Measurements from ENCODE around the gene SMIM10L2A. TPM values are rescaled to one million over a fixed set of nuclear protein-coding genes. Genes with fewer than 3 reads are reported as not detected.
"Not testable (repeated sequence)": the region's sequence is repeated elsewhere in the genome, so short reads cannot be mapped to it uniquely, and the experiment has no call there.

SMIM10L2A gene
- total RNA-seq, 2 experiments from 2014 or later: 0.56 to 0.60 TPM

DNA sequence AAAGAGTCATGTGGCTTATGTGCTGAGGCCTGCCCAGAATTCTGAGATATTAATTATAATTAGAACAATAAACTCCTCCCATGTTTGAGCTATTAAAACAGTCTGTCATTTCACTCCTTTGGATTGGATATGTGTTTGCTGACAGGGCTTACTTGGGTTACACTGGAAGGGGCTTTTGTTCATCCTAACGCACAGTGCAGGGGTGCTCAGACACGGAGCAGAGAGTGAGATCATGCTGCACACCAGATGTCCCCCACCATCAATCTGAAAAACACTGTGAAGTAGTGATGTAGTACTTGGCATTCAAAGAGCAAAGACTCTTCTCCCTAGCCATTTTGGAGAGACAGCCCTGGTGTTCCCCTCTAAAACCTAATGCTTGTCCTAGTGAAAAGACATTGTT lies 24.1 kb upstream of the SMIM10L2A start:
- no peak overlapping the region for H3K27ac Mint-ChIP-seq
- H3K4me1 Mint-ChIP-seq: peaks cover 8% of the 10 kb centered on the region
- CTCF ChIA-PET: no interaction called here
- no peaks in the 10 kb centered on the region for H3K9me3 Mint-ChIP-seq
- no peak for DNase-seq
- H3K27me3 Mint-ChIP-seq: no peaks in the 10 kb centered on the region
- POLR2A ChIA-PET: no interaction called here
- H3K36me3 Mint-ChIP-seq (ENCODE audit: low read depth): peaks cover 2% of the 10 kb centered on the region
- H3K4me3 Mint-ChIP-seq: no peak overlapping the region

DNA sequence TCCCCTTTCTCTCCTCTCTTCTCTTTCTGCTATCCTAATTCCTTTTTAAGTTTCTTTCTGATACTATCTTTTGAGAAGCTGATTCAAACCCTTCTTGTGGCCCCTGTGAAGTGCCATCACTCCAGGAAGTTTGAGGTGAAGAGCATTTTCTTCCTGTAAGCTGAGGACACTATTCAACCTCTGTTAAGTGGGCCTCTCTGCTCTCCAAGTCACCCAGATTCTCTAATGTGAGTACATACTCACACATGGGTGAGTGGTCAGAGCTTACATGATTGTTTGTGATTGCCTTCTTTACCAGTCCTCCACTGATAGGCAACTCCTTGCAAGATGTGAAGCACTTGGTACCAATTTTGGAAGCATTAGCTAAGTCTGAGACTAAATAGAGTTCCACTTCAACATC lies 18.4 kb upstream of the SMIM10L2A start:
- Mint-ChIP-seq H3K4me3 (peak overlapping the region; percentile 52), H3K27ac (peak overlapping the region; percentile 89)

DNA sequence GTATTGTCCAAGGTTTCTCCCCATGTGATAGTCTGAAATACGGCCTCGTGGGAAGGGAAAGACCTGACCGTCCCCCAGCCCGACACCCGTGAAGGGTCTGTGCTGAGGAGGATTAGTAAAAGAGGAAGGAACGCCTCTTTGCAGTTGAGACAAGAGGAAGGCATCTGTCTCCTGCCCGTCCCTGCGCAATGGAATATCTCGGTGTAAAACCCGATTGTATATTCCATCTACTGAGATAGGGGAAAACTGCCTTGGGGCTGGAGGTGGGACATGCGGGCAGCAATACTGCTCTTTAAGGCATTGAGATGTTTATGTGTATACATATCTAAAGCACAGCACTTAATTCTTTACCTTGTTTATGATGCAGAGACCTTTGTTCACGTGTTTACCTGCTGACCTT lies 15.3 kb upstream of the SMIM10L2A start:
- H3K4me3 Mint-ChIP-seq; DNase-seq; H3K36me3 Mint-ChIP-seq (ENCODE audit: low read depth); H3K27me3 Mint-ChIP-seq; CTCF ChIA-PET; POLR2A ChIA-PET; H3K27ac Mint-ChIP-seq; H3K9me3 Mint-ChIP-seq: not testable (repeated sequence)
- peaks cover 25% of the 10 kb centered on the region for H3K4me1 Mint-ChIP-seq

More for the DNA sequence above, 18.4 kb upstream of the SMIM10L2A start:
- CTCF ChIA-PET: interaction anchor here (0.9 kb wide), 1 partner anchor 13 kb away, joined by 6 read pairs; no protein-coding TSS in a partner anchor
- Mint-ChIP-seq H3K4me1 (peaks cover 21% of the 10 kb centered on the region), H3K9me3 (no peaks in the 10 kb centered on the region), H3K27me3 (peaks cover 3% of the 10 kb centered on the region), H3K36me3 (ENCODE audit: low read depth) (no peaks in the 10 kb centered on the region)
- no peak for DNase-seq
- POLR2A ChIA-PET: no interaction called here

DNA sequence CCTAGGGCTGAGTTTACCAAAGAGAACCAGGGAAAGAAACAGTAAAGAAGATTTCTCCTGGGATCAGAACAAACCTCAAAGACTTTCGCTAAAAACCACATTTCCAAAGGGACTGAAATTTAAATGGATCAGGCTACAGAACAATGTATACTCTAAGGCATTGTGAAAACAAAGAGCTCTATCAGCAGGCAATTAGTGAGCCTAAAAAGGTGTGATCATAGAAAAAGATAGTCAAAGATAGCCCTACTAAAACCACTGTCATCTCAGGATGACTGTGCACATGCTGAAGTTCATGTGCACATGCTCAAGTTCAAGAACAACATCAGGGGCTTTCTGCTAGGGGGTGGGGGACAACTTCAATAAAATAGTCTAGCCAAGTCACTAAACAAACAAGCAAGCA lies 12.9 kb upstream of the SMIM10L2A start:
- ChIA-PET CTCF (no interaction called here), POLR2A (no interaction called here)

DNA sequence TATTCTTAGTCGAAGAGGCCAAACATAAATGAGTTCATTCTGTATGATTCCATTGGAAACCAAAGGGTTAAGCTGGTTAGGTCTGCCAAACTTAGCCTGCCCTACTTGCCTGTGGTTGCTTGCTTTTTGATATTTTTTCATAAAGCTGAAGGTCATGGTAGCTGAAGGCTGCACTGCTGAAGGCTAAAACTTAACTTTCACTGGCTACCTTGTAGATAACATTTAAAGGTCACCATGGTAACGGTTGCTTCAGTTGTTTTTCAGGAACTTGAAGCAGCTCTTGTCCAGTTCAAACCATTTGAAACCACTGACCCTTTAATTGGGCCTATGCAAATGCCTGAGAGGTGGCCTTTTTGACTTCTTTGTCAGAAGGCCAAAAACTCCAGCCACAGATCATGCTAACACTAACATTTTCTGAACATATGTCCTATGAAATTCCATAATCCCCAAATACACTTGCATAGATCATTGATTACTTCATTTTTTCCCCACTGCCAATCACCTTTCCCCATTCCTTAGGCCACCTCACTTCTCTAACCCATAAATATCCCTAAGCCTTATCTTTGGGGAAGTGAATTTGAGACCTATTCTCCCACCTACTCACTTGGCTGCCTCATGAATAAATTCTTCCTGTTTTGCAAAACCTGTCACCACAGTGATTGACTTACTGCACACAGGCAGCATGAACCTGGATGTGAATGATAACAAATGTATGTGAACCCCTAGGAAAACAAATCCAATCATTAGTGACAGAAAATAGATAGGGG lies 10.7 kb upstream of the SMIM10L2A start:
- Mint-ChIP-seq H3K27me3 (peaks cover 6% of the 10 kb centered on the region), H3K27ac (no peak overlapping the region)

More for the DNA sequence above, 12.9 kb upstream of the SMIM10L2A start:
- Mint-ChIP-seq H3K9me3 (no peaks in the 10 kb centered on the region), H3K27ac (no peak overlapping the region), H3K4me1 (peaks cover 8% of the 10 kb centered on the region), H3K27me3 (peaks cover 3% of the 10 kb centered on the region), H3K36me3 (ENCODE audit: low read depth) (no peaks in the 10 kb centered on the region), H3K4me3 (no peak overlapping the region)
- DNase-seq: no peak

DNA sequence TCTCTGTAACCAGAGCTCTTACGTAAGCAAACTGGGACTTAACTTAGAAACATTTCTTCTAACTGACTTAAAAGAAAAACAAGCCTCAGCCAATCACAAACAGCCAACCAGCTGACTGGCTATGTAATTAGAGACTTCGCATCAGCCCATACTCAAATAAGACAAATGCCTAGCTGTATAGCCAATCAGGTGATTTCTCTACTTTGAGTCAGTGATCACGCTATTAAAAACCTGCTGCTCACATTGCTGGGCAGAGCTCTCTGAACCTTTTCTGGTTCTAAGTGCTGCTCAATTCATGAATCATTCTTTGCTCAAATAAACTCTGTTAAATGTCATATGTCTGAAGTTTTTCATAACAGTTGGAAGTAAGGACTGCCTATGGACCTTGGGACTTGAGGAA lies 9.9 kb upstream of the SMIM10L2A start:
- ChIA-PET CTCF (no interaction called here), POLR2A (no interaction called here)
- peaks cover 8% of the 10 kb centered on the region for H3K27me3 Mint-ChIP-seq
- no peaks in the 10 kb centered on the region for H3K36me3 Mint-ChIP-seq (ENCODE audit: low read depth)
- H3K4me3 Mint-ChIP-seq: no peak overlapping the region
- H3K4me1 Mint-ChIP-seq: peaks cover 4% of the 10 kb centered on the region
- no peak overlapping the region for H3K27ac Mint-ChIP-seq
- no peaks in the 10 kb centered on the region for H3K9me3 Mint-ChIP-seq
- DNase-seq: no peak

More for the DNA sequence above, 10.7 kb upstream of the SMIM10L2A start:
- CTCF ChIA-PET: no interaction called here
- H3K36me3 Mint-ChIP-seq (ENCODE audit: low read depth): no peaks in the 10 kb centered on the region
- peaks cover 4% of the 10 kb centered on the region for H3K4me1 Mint-ChIP-seq
- DNase-seq: no peak
- POLR2A ChIA-PET: no interaction called here
- no peaks in the 10 kb centered on the region for H3K9me3 Mint-ChIP-seq
- H3K4me3 Mint-ChIP-seq: no peak overlapping the region

DNA sequence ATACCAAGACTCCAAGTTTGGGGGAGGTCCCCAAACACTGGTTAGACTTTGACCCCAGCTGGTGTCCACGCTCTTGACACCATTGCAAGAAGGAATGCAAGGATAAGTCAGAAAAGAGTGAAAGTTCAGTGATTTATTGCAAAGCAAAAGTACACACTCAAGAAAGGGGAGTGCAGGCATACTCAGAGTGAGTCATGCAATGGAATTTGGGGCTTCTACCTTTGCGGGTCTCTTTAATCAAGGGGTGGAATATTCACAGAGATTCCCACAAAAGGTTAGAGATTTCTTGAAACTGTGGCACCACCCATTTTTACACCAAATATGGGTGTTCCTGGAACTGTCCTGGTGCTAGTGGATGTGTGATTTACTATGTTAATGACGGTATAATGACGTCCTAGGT lies 5.2 kb upstream of the SMIM10L2A start:
- ChIA-PET CTCF (no interaction called here), POLR2A (interaction anchor here (0.6 kb wide), 1 partner anchor 1329 kb away, joined by 3 read pairs; no protein-coding TSS in a partner anchor)
- Mint-ChIP-seq H3K9me3 (no peaks in the 10 kb centered on the region), H3K27ac (no peak overlapping the region), H3K4me3 (no peak overlapping the region), H3K36me3 (ENCODE audit: low read depth) (no peaks in the 10 kb centered on the region), H3K4me1 (peaks cover 5% of the 10 kb centered on the region), H3K27me3 (peaks cover 13% of the 10 kb centered on the region)
- DNase-seq: no peak

DNA sequence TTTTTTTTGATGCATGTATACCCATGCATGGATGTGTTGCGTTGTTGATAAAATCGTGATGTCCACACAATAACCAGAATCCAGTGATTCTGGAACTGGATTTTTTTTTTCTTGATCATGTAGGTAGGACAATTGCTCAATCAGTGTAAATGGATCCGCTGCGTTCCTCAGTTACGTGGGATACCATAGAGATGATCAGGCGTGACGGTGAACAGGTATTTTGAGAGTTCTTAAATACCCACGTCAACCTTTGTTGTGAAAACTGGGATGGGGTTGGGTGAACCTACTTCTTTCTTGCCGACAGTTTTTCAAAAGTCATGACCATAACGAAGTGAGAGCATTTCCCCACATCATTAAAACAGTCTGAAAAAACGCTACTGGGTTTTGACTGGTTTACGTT lies 913 bp upstream of the SMIM10L2A start:
- ChIA-PET CTCF (no interaction called here), POLR2A (no interaction called here)
- DNase-seq: no peak
- no peak overlapping the region for H3K27ac Mint-ChIP-seq
- no peaks in the 10 kb centered on the region for H3K9me3 Mint-ChIP-seq
- peaks cover 10% of the 10 kb centered on the region for H3K27me3 Mint-ChIP-seq
- peaks cover 7% of the 10 kb centered on the region for H3K4me1 Mint-ChIP-seq
- peak overlapping the region; percentile 64 for H3K4me3 Mint-ChIP-seq
- no peaks in the 10 kb centered on the region for H3K36me3 Mint-ChIP-seq (ENCODE audit: low read depth)

DNA sequence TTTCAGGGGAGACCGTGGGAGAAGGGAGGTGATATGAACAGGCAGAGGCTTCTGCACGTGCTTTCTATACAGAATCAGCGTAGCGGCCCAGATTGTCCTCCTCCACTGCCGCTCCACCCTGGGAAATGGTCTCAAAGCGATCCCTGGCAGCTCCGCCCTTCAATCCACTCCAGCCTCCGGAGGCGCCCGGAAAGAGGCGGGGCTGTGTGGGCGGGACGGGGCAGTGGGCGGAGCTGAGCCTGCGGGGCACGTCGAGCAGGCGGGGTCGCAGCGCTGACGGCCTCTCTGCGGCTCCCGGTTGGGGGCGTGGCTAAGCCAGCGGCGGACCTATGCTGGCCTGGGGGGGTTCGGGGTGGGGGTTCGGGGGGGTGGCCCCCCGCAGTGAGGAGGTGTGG lies 210 bp upstream of the SMIM10L2A start:
- peak overlapping the region; percentile 36 for H3K27ac Mint-ChIP-seq

DNA sequence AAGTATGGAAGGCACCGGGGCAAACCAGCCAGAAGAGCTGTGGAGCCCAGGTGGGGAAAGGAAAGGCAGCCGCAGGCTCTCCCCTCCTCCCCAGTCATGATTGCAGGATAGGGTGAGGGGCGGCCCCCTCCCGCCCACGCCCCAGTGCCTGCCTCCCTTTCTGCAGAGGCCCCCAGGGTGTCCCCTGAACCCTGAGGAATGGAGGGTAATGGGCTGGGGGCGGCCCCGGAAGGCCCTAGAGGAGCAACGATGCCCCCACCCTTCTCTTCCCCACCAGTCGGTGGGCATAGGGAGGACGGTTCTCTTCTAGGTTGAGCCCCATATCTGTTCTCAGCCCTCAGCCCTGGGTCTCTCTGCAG lies 1.0 kb downstream of the SMIM10L2A start:
- CTCF ChIA-PET; POLR2A ChIA-PET; H3K9me3 Mint-ChIP-seq; H3K36me3 Mint-ChIP-seq (ENCODE audit: low read depth); H3K4me1 Mint-ChIP-seq; H3K27ac Mint-ChIP-seq; DNase-seq: not testable (repeated sequence)
- Mint-ChIP-seq H3K4me3 (peak overlapping the region; percentile 19), H3K27me3 (peaks cover 12% of the 10 kb centered on the region)

More for the DNA sequence above, 210 bp upstream of the SMIM10L2A start:
- H3K4me3 Mint-ChIP-seq: peak overlapping the region; percentile 64
- CTCF ChIA-PET: no interaction called here
- H3K36me3 Mint-ChIP-seq (ENCODE audit: low read depth): no peaks in the 10 kb centered on the region
- no peaks in the 10 kb centered on the region for H3K9me3 Mint-ChIP-seq
- DNase-seq: peak; percentile 85
- POLR2A ChIA-PET: no interaction called here
- peaks cover 7% of the 10 kb centered on the region for H3K4me1 Mint-ChIP-seq
- peaks cover 7% of the 10 kb centered on the region for H3K27me3 Mint-ChIP-seq

DNA sequence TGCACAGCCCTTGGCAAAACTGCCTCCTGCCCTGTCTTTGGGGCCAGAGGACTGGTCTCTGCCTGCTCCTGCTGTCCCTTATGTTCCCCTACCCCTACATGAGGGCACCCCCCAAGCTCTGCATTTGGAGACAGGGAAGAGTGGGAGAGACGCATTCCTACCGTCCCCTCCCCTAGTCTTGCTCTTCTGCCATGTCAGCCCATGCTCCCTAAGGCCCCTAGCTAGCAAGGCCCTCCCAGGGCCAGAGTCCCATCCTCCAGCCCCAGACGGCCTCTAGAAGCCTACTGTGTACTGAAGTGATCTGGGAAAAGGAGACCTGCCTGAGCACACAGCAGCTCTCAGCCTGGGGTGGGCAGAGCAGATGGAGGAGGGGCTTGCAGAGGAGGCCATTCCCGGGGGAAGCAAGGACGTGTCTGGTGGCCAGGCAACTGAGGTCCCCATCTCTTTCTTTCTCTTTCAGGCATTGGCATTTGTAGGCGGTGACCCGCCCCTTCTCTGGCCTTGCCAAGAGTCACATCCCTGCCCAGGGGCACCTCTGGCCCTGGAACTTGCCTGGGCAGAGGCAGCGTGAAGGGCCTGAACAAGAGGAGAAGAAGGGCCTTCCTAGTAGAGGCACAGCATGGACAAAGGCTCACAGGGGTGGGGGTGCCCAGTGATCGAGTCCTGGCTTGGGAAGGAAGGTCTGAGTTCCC lies 1.6 kb downstream of the SMIM10L2A start:
- H3K27ac Mint-ChIP-seq; H3K4me1 Mint-ChIP-seq; H3K27me3 Mint-ChIP-seq; DNase-seq; CTCF ChIA-PET; POLR2A ChIA-PET; H3K36me3 Mint-ChIP-seq (ENCODE audit: low read depth); H3K9me3 Mint-ChIP-seq; H3K4me3 Mint-ChIP-seq: not testable (repeated sequence)

DNA sequence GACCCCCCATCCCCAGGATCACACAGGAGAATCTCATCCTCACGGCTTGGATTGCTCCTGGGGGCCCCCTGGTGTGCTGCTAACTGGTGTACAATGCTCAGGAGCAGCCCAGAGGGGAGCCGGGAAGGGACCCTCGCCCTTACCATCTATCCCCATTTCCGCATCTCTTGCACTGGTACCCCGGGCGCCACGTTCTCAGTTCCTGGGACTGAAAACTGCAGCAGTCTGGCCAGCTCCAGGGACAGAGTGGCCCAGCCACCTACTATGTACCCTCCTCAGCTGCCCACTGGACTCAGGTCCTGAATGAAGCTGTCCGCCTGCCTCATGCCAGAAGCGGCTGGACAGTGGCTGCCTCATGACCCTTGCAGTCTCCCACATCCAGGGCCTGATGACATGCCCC lies 2.7 kb downstream of the SMIM10L2A start:
- H3K36me3 Mint-ChIP-seq (ENCODE audit: low read depth): no peaks in the 10 kb centered on the region
- DNase-seq: no peak
- peaks cover 11% of the 10 kb centered on the region for H3K27me3 Mint-ChIP-seq
- ChIA-PET POLR2A (no interaction called here), CTCF (interaction anchor here (1.3 kb wide), 1 partner anchor 9 kb away, joined by 3 read pairs; no protein-coding TSS in a partner anchor)
- peaks cover 7% of the 10 kb centered on the region for H3K4me1 Mint-ChIP-seq
- no peaks in the 10 kb centered on the region for H3K9me3 Mint-ChIP-seq
- H3K4me3 Mint-ChIP-seq: no peak overlapping the region
- H3K27ac Mint-ChIP-seq: no peak overlapping the region

DNA sequence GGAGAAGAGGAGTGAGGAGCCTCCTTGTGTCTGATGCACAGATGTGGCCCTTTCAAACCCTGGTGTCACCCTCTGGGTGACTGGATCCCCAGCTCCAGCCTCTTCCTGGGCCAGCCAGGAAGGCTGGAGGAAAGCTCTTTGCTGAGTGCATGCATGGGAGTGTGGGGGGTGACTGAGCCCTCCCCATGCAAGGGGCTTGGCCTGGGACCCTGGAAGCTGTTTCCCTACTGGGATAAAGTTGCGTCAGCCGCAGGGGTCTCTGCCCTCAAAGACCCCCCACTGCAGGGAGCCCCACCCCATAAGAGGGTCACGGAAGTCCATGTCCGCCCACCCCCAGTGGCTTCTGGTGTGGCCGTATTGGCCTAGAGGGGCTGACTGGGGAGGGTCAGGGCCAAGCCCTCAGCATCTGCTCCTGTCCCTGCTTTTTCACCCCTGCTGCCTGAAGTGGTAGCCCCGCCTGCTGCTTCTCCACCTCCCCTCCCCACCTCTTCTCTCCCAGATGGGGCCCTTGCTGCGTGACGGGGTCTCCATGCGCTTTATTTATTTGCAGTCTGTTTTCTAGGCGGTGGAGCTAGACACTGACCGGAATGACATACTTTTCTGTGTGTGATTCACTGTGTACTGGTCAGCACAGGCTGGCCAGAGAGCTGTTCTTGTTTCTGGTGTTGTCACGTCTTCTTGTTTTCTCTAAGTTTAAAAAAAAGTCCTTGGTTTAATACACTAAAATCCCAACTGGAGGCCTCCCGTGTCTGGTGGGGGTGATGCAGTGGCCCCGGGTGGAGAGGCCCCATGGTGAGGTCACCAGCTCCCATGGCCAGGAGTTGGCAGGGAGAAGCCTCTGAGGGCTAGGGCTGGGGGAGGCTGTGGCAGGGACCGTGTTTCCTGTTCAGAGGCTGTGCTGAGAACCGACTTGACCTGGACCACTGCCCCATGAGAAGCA lies 3.6 kb downstream of the SMIM10L2A start:
- Mint-ChIP-seq H3K36me3 (ENCODE audit: low read depth) (peaks cover under 1% of the 10 kb centered on the region), H3K27ac (no peak overlapping the region), H3K4me3 (no peak overlapping the region), H3K27me3 (peaks cover 17% of the 10 kb centered on the region), H3K4me1 (peaks cover 7% of the 10 kb centered on the region), H3K9me3 (peaks cover 2% of the 10 kb centered on the region)
- POLR2A ChIA-PET: no interaction called here
- no peak for DNase-seq
- CTCF ChIA-PET: interaction anchor here (0.6 to 1.3 kb wide), 2 partner anchors 8 to 1316 kb away, joined by 3 read pairs; no protein-coding TSS in a partner anchor
